NCI-H1436 treated with DMSO at 0.1 percent for 48 hours (cell line): ENCODE measurements around the gene ENPP1.
"Not testable (repeated sequence)": the region's sequence is repeated elsewhere in the genome, so short reads cannot be mapped to it uniquely, and the experiment has no call there.

ENCODE experiments used
- DNase-seq: peaks from one replicate; lab custom pipeline; 2025; lab: John Stamatoyannopoulos, UW

Gene ENPP1

GRCh38 chr6:131916091-131916796 lies 108.4 kb downstream of the ENPP1 start:
- DNase-seq = not testable (repeated sequence)

GRCh38 chr6:131916847-131917246 lies 109.0 kb downstream of the ENPP1 start:
- no peak for DNase-seq

DNA sequence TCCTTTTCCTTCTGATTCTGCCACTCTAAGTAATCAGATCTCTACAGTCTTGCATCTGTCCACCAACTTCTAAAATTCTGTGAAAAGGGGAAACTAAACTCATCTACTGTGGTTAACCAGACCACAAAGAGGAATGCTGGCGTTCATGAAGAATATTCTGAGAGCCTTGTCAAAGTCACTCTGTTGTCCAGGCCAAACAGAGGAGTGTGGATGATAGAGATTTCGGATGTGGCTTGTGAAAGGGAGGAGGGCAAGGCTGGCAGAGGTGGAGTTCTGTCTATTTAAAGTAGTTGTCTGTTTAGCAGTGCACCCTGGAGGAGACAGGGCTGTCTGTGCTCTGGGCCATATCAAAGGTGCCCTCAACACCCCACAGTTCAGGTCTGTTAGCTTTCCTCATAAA lies 109.5 kb downstream of the ENPP1 start:
- no peak for DNase-seq

DNA sequence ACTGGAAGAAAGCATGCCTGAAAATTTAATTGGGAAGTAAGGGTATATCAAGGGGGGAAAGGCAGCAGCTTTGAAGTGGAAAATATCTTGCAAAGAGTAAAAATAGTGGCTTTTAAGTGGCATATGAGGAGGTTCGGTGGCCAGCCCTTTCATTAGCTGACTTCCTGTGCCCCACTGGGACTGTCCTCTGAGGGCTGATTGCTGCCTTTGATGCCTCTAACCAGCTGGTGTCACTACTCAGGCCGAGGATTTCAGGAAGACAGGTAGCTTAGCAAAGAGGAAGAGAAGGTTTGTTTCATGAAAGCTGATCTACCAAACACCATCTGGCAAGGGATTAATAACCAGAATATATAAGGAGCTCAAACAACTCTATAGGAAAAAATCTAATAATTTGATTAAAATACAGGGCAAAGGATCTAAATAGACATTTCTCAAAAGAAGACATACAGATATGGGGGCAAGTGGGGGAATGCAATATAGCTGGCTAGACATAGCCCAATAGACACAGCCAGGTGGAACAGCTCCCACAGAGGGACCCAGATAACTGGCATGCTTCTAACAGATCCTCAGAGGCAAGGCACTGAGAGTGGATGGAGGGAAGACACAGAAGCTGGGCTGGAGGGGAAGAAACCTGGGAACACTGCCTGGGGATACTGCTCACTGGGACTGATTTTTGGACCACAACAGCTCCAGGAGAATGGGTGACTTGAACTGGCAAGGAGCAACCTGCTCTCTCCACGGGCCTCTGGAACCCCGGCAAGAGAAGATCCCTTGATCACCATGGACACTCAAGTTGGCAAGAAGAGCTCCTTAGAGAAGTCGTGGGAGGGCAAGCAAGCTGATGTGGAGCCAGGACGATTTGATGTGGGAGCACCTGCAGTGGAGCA lies 110.2 kb downstream of the ENPP1 start:
- no peak for DNase-seq

- DNase-seq = no peak
Measured at GRCh38 chr6:131918650-131919355, 111.0 kb downstream of the ENPP1 start.

- no peak for DNase-seq
Measured at GRCh38 chr6:131920656-131921055, 112.8 kb downstream of the ENPP1 start.

DNA sequence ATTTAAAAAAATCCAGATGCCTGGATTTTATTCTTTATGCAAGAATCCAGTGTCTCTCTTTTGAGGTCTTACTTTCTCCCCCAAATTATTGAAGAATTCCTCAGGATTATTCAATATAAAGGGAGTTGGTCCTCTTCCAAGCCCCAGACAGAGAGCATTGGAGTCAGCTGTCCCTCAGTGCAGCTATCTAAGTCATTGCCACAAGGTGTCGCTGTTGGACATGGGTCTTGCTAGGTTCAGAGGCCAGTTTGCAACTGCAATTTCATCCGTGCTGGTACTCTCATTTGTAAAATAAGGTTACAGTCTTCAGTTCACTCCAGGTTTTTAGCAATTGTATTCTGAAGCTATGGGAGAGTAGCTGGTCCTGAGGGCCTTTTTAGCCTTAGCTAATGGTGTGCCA lies 115.5 kb downstream of the ENPP1 start:
- DNase-seq = no peak

DNA sequence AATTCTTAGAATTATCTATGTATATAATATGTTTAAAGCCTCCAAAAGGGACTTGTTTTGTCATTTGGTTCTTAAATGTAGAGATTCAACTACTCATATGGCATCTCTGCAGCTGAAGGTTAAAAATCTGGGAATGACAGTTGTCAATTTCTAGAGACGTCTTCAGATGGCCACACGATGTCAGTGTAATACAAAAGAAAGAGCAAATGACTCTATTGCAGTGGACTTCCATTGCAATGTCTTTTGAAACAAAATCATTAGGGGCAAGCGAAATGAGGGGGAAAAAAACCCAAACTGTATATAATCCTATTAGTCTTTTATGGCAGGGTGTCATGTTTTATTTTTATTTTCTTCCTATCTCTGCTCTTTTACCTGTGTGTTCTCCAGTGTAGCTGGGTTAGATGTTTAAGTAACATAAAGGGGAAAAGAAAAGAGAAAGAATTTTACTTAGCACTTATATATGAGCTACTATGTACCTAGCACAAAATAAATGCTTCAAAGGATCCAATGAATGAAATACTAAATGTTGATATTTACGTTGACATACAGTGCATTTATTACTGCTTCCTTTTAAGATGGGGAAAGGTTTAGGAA lies 117.2 kb downstream of the ENPP1 start:
- DNase-seq = no peak

GRCh38 chr6:131929264-131929663 lies 121.4 kb downstream of the ENPP1 start:
- no peak for DNase-seq

GRCh38 chr6:131929976-131930375 lies 122.2 kb downstream of the ENPP1 start:
- no peak for DNase-seq

- DNase-seq = no peak
Measured at GRCh38 chr6:131931063-131931750, 123.4 kb downstream of the ENPP1 start.

DNA sequence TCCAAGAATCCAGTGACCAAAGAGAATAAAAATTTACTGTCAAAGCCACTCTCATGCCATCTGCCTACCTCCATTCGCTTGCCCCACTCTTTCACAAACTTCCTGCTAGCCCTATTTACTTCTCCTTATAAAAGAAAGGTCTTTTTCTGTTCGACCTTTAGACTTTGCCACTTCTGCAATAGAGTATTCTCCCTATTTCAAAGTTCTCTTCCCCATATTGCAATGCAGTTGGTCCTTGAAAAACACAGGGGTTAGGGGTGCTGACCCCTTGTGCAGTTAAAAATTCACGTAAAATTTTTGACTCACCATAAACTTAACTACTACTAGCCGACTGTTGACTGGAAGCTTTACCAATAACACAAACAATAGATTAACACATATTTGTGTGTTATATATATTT lies 128.3 kb downstream of the ENPP1 start:
- DNase-seq = no peak

DNA sequence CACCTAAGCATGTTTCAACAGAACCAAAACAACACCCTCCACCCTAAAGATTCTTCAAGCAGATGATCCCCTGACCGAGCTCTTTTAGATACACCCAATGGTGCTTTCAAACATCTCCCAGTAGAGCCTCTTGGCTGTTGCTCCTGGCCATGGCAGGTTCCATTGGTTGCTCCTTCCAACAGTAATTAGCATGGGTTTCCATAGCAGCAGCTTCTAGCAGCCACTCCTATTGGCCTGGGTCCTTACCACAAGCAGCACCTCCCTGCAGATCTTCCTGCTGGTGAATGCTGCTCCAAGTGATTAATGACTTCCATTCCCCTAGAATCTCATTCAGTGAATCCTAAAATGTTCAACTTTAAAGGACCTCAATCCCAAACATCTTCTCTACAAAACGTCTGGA lies 129.4 kb downstream of the ENPP1 start:
- DNase-seq = no peak

- DNase-seq = no peak
Measured at GRCh38 chr6:131937703-131938631, 130.1 kb downstream of the ENPP1 start.
